CD4-positive, alpha-beta T cell (primary cell): Measurements from ENCODE around the gene CELF5. TPM values are rescaled to one million over a fixed set of nuclear protein-coding genes. Genes with fewer than 3 reads are reported as not detected.

Source experiments
- ATAC-seq: fragments of 200-7000 bp; cut with Tn5 transposase; one replicate; pipeline ENCODE4 v1.10.0; 2022; ENCODE audit warnings: mild to moderate bottlenecking; ENCODE audit not compliant: poor library complexity
- CTCF ChIA-PET: fragments of 350-600 bp; sonication (Branson Sonifier 250); formaldehyde crosslinking; loops from one replicate; lab custom pipeline; 2021; ENCODE audit warnings: antibody characterized with exemption, inconsistent platforms; lab: Charles Lee
- POLR2A ChIA-PET: fragments of 350-600 bp; sonication (Branson Sonifier 250); formaldehyde crosslinking; loops from one replicate; lab custom pipeline; 2021; ENCODE audit warnings: antibody characterized with exemption, inconsistent platforms; lab: Charles Lee
- DNase-seq, 14 experiments: peaks; one replicate each; pipeline ENCODE4 v3.0.0-alpha.2; 2013 to 2020; ENCODE audit warnings: mixed read lengths in 2 of 14
- H3K27ac ChIP-seq, 2 donors: one replicate each; pipeline versions ENCODE4 v1.5.1 to v1.7.0; 2013; ENCODE audit warnings: low read length in 2 of 2, low read depth in 1 of 2, mild to moderate bottlenecking in 1 of 2
- H3K27me3 ChIP-seq, 2 experiments: 1 replicate in 1 of 2; 2 replicates in 1 of 2; pipeline versions ENCODE4 v1.6.1 to v1.7.0; 2013; ENCODE audit warnings: low read length in 2 of 2, control low read depth in 1 of 2, mild to moderate bottlenecking in 1 of 2, moderate library complexity in 1 of 2; ENCODE audit not compliant: insufficient read depth in 2 of 2, control insufficient read depth in 1 of 2
- H3K36me3 ChIP-seq: one replicate; pipeline ENCODE4 v1.6.1; 2013; ENCODE audit warnings: low read length, control low read depth; ENCODE audit not compliant: insufficient read depth
- H3K4me1 ChIP-seq: one replicate; pipeline ENCODE4 v1.6.1; 2013; ENCODE audit warnings: low read length, control low read depth; ENCODE audit not compliant: insufficient read depth
- H3K4me3 ChIP-seq: one replicate; pipeline ENCODE4 v1.5.1; 2013; ENCODE audit warnings: mild to moderate bottlenecking, low read length, moderate library complexity
- H3K9me3 ChIP-seq, 2 experiments: 1 replicate in 1 of 2; 2 replicates in 1 of 2; pipeline versions ENCODE4 v1.6.1 to v1.7.0; 2013; ENCODE audit warnings: low read length in 2 of 2, mild to moderate bottlenecking in 2 of 2, control low read depth in 1 of 2, moderate library complexity in 1 of 2; ENCODE audit not compliant: control insufficient read depth in 1 of 2, insufficient read depth in 1 of 2
- H3K27ac Mint-ChIP-seq: one replicate; pipeline ENCODE4 v1.8.0; 2020; ENCODE audit warnings: mixed read lengths
- H3K27me3 Mint-ChIP-seq: one replicate; pipeline ENCODE4 v1.8.0; 2021; ENCODE audit warnings: mixed read lengths
- H3K36me3 Mint-ChIP-seq: one replicate; pipeline ENCODE4 v1.8.0; 2021; ENCODE audit warnings: low read depth, mixed read lengths
- H3K4me1 Mint-ChIP-seq: one replicate; pipeline ENCODE4 v1.8.0; 2021; ENCODE audit warnings: low read depth, mixed read lengths
- H3K4me3 Mint-ChIP-seq: one replicate; pipeline ENCODE4 v1.8.0; 2020; ENCODE audit warnings: mild to moderate bottlenecking, mixed read lengths
- H3K9me3 Mint-ChIP-seq: one replicate; pipeline ENCODE4 v1.8.0; 2020; ENCODE audit warnings: mixed read lengths
- intact Hi-C, 2 experiments: fragments of 100-400 bp; cut with DNase I in 1 of 2; cut with micrococcal nuclease in 1 of 2; formaldehyde crosslinking; loops; one replicate each; pipeline versions ENCODE4 v1.15.1 to v1.9.0; 2023 to 2025; cut with DNase I, micrococcal nuclease
- total RNA-seq, 174 experiments: library from RNA in 2 of 174; stranded (reverse) in 2 of 174; gene quantifications; one replicate each; pipeline ENCODE4 v1.2.3 and lab custom pipeline; 2021 to 2026
- TF ChIP-seq, protein P1 (sequence below): fragments of 200-600 bp; IDR thresholded peaks from one replicate; pipeline ENCODE4 v1.8.0; 2022; ENCODE audit warnings: antibody characterized with exemption, mild to moderate bottlenecking

The CELF5 gene
- total RNA-seq, 2 experiments from 2014 or later = 0.36 TPM

- TF ChIP-seq, protein P1, sequence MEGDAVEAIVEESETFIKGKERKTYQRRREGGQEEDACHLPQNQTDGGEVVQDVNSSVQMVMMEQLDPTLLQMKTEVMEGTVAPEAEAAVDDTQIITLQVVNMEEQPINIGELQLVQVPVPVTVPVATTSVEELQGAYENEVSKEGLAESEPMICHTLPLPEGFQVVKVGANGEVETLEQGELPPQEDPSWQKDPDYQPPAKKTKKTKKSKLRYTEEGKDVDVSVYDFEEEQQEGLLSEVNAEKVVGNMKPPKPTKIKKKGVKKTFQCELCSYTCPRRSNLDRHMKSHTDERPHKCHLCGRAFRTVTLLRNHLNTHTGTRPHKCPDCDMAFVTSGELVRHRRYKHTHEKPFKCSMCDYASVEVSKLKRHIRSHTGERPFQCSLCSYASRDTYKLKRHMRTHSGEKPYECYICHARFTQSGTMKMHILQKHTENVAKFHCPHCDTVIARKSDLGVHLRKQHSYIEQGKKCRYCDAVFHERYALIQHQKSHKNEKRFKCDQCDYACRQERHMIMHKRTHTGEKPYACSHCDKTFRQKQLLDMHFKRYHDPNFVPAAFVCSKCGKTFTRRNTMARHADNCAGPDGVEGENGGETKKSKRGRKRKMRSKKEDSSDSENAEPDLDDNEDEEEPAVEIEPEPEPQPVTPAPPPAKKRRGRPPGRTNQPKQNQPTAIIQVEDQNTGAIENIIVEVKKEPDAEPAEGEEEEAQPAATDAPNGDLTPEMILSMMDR = no peak
- H3K36me3 ChIP-seq = no peaks in the 10 kb centered on the region
- ATAC-seq (no peak), DNase-seq (no peak)
- no peak overlapping the region for H3K4me3 Mint-ChIP-seq
- no peaks in the 10 kb centered on the region for H3K9me3 Mint-ChIP-seq
- H3K4me1 Mint-ChIP-seq = no peaks in the 10 kb centered on the region
- peaks cover 3 to 11% of the 10 kb centered on the region in 2 experiments for H3K27me3 ChIP-seq
- CTCF ChIA-PET = no interaction called here
- intact Hi-C loops = no loop called here
- no peaks in the 10 kb centered on the region for H3K36me3 Mint-ChIP-seq
- H3K4me3 ChIP-seq = no peak overlapping the region
- no peaks in the 10 kb centered on the region for H3K4me1 ChIP-seq
- H3K27me3 Mint-ChIP-seq = peaks cover 30% of the 10 kb centered on the region
- H3K27ac Mint-ChIP-seq = no peak overlapping the region
- POLR2A ChIA-PET = no interaction called here
- no peak overlapping the region for H3K27ac ChIP-seq
- H3K9me3 ChIP-seq = peaks cover 0 to 4% of the 10 kb centered on the region in 2 experiments
Measured at GRCh38 chr19:3319643-3320353, 95.3 kb downstream of the CELF5 start.

GRCh38 chr19:3320354-3320670, 95.9 kb downstream of the CELF5 start:
- no peaks in the 10 kb centered on the region for H3K36me3 Mint-ChIP-seq
- ChIA-PET POLR2A (no interaction called here), CTCF (no interaction called here)
- Histone ChIP-seq H3K9me3 (peaks cover 0 to 4% of the 10 kb centered on the region in 2 experiments), H3K27ac (no peak overlapping the region), H3K27me3 (peaks cover 3 to 11% of the 10 kb centered on the region in 2 experiments), H3K36me3 (no peaks in the 10 kb centered on the region), H3K4me1 (no peaks in the 10 kb centered on the region), H3K4me3 (no peak overlapping the region)
- no peaks in the 10 kb centered on the region for H3K9me3 Mint-ChIP-seq
- ATAC-seq (no peak), DNase-seq (peak in 1 of 14 experiments; percentile 11)
- TF ChIP-seq, protein P1 = no peak
- intact Hi-C loops = no loop called here
- H3K4me1 Mint-ChIP-seq = no peaks in the 10 kb centered on the region
- no peak overlapping the region for H3K27ac Mint-ChIP-seq
- H3K27me3 Mint-ChIP-seq = peaks cover 30% of the 10 kb centered on the region
- no peak overlapping the region for H3K4me3 Mint-ChIP-seq

GRCh38 chr19:3320853-3321252, 96.4 kb downstream of the CELF5 start:
- H3K36me3 Mint-ChIP-seq = no peaks in the 10 kb centered on the region
- Histone ChIP-seq H3K27ac (no peak overlapping the region), H3K36me3 (no peaks in the 10 kb centered on the region), H3K9me3 (peaks cover 0 to 4% of the 10 kb centered on the region in 2 experiments), H3K4me1 (no peaks in the 10 kb centered on the region), H3K27me3 (peaks cover 3 to 11% of the 10 kb centered on the region in 2 experiments), H3K4me3 (no peak overlapping the region)
- no peaks in the 10 kb centered on the region for H3K9me3 Mint-ChIP-seq
- no peak for DNase-seq
- no peak overlapping the region for H3K4me3 Mint-ChIP-seq
- no peak for ATAC-seq
- intact Hi-C loops = no loop called here
- TF ChIP-seq, protein P1 = no peak
- ChIA-PET CTCF (no interaction called here), POLR2A (no interaction called here)
- no peaks in the 10 kb centered on the region for H3K4me1 Mint-ChIP-seq
- H3K27ac Mint-ChIP-seq = no peak overlapping the region
- H3K27me3 Mint-ChIP-seq = peaks cover 26% of the 10 kb centered on the region
